CD14-positive monocyte (primary cell): ENCODE measurements around the gene MLLT10. TPM values are rescaled to one million over a fixed set of nuclear protein-coding genes. Genes with fewer than 3 reads are reported as not detected.

Source experiments
- DNase-seq, 3 donors: peaks; one replicate each; pipeline ENCODE4 v3.0.0-alpha.2; 2011 to 2022
- H2AFZ ChIP-seq: 2 replicates; pipeline ENCODE4 v1.6.0; 2012; ENCODE audit warnings: mild to moderate bottlenecking, low read depth, low read length, inconsistent platforms; ENCODE audit not compliant: insufficient read depth, poor library complexity, severe bottlenecking
- H3K27ac ChIP-seq, 2 donors: 1 replicate in 1 of 2; 2 replicates in 1 of 2; pipeline ENCODE4 v1.5.1; 2012 to 2013; ENCODE audit warnings: low read length in 2 of 2, control low read depth in 1 of 2, inconsistent platforms in 1 of 2, low read depth in 1 of 2, mild to moderate bottlenecking in 1 of 2
- H3K27me3 ChIP-seq, 2 donors: one replicate each; pipeline versions ENCODE4 v1.6.0 to v1.6.1; 2011 to 2013; ENCODE audit warnings: low read length in 2 of 2; ENCODE audit not compliant: control insufficient read depth in 2 of 2, insufficient read depth in 2 of 2
- H3K36me3 ChIP-seq, 2 donors: replicated peaks in 1 of 2; 1 replicate in 1 of 2; 2 replicates in 1 of 2; pipeline versions ENCODE4 v1.5.1 to v1.6.1; 2012 to 2013; ENCODE audit warnings: low read length in 2 of 2, control low read depth in 1 of 2, inconsistent platforms in 1 of 2, mild to moderate bottlenecking in 1 of 2; ENCODE audit not compliant: insufficient read depth in 2 of 2, control insufficient read depth in 1 of 2
- H3K4me1 ChIP-seq, 2 donors: 1 replicate in 1 of 2; 2 replicates in 1 of 2; pipeline versions ENCODE4 v1.5.1 to v1.6.1; 2012 to 2013; ENCODE audit warnings: low read length in 2 of 2, control low read depth in 1 of 2, inconsistent platforms in 1 of 2, mild to moderate bottlenecking in 1 of 2, moderate library complexity in 1 of 2; ENCODE audit not compliant: insufficient read depth in 2 of 2, control insufficient read depth in 1 of 2
- H3K4me2 ChIP-seq: replicated peaks from 2 replicates; pipeline ENCODE3; 2012; ENCODE audit warnings: low read length, moderate library complexity, mild to moderate bottlenecking; ENCODE audit not compliant: poor library complexity, severe bottlenecking; ENCODE audit errors: extremely low read depth
- H3K4me3 ChIP-seq, 3 experiments: fragments of 200-600 bp in 1 of 3; sonication (generic) in 1 of 3; replicated peaks in 1 of 3; 1 replicate in 2 of 3; 2 replicates in 1 of 3; pipeline ENCODE4 v1.5.1; 2011 to 2013; ENCODE audit warnings: low read length in 3 of 3, mild to moderate bottlenecking in 3 of 3, control low read depth in 2 of 3, low read depth in 2 of 3, inconsistent platforms in 1 of 3, moderate library complexity in 1 of 3
- H3K79me2 ChIP-seq: 2 replicates; pipeline ENCODE4 v1.6.0; 2012; ENCODE audit warnings: mild to moderate bottlenecking, control low read depth, inconsistent platforms, low read length, moderate library complexity; ENCODE audit not compliant: insufficient read depth
- H3K9ac ChIP-seq: 2 replicates; pipeline ENCODE4 v1.6.0; 2017; ENCODE audit warnings: low read length, mild to moderate bottlenecking; ENCODE audit not compliant: insufficient read depth, poor library complexity, severe bottlenecking
- H3K9me3 ChIP-seq, 2 donors: replicated peaks in 1 of 2; 1 replicate in 1 of 2; 2 replicates in 1 of 2; pipeline versions ENCODE4 v1.5.1 to v1.6.1; 2012 to 2013; ENCODE audit warnings: low read length in 2 of 2, control low read depth in 1 of 2; ENCODE audit not compliant: control insufficient read depth in 1 of 2, insufficient read depth in 1 of 2
- H4K20me1 ChIP-seq: 2 replicates; pipeline ENCODE4 v1.6.0; 2012; ENCODE audit warnings: mild to moderate bottlenecking, low read length, control low read depth, moderate library complexity; ENCODE audit not compliant: insufficient read depth
- H3K27ac Mint-ChIP-seq, 7 donors: one replicate each; pipeline ENCODE4 v1.8.0; 2020; ENCODE audit warnings: mild to moderate bottlenecking in 7 of 7, mixed read lengths in 7 of 7, moderate library complexity in 6 of 7, inconsistent platforms in 2 of 7
- H3K27me3 Mint-ChIP-seq, 3 donors: one replicate each; pipeline ENCODE4 v1.8.0; 2021 to 2022; ENCODE audit warnings: low read depth in 3 of 3, mild to moderate bottlenecking in 3 of 3, mixed read lengths in 3 of 3, moderate library complexity in 3 of 3, inconsistent platforms in 1 of 3
- H3K36me3 Mint-ChIP-seq, 2 donors: one replicate each; pipeline ENCODE4 v1.8.0; 2020; ENCODE audit warnings: mixed read lengths in 2 of 2, inconsistent platforms in 1 of 2, mild to moderate bottlenecking in 1 of 2
- H3K4me1 Mint-ChIP-seq: one replicate; pipeline ENCODE4 v1.8.0; 2020; ENCODE audit warnings: mild to moderate bottlenecking, mixed read lengths
- H3K4me3 Mint-ChIP-seq, 2 donors: one replicate each; pipeline ENCODE4 v1.8.0; 2020; ENCODE audit warnings: mild to moderate bottlenecking in 2 of 2, mixed read lengths in 2 of 2, moderate library complexity in 1 of 2
- H3K9me3 Mint-ChIP-seq, 7 donors: one replicate each; pipeline ENCODE4 v1.8.0; 2020 to 2022; ENCODE audit warnings: mixed read lengths in 7 of 7, mild to moderate bottlenecking in 6 of 7, moderate library complexity in 6 of 7, inconsistent platforms in 2 of 7
- WGBS: methylation state at CpG from one replicate; pipeline ENCODE4 v1.1.5; 2013; ENCODE audit warnings: missing lambda C conversion rate; ENCODE audit not compliant: insufficient coverage; 5-methylcytosine and 5-hydroxymethylcytosine counted together
- intact Hi-C, 2 donors: fragments of 100-400 bp; cut with micrococcal nuclease; formaldehyde crosslinking; loops; one replicate each; pipeline versions ENCODE4 v1.15.0 to v1.15.1; 2023
- polyA plus RNA-seq, 3 donors: library from polyadenylated mRNA; depleted of rRNA in 1 of 3; unstranded in 2 of 3; stranded (reverse) in 1 of 3; fragments of 300-500 nt in 2 of 3; fragments of >200 nt in 1 of 3; fragmentation: Illumina TruSeq in 2 of 3; gene quantifications; 1 replicate in 2 of 3; 2 replicates in 1 of 3; pipeline ENCODE4 v1.2.3, GENCODE V29; 2012 to 2021
- TF ChIP-seq, protein P1 (sequence below): fragments of 200-600 bp; IDR thresholded peaks from one replicate; pipeline ENCODE4 v1.8.0; 2022; ENCODE audit warnings: antibody characterized with exemption, mild to moderate bottlenecking

Gene MLLT10
- polyA plus RNA-seq, 3 donors, result 4.9 to 39.1 (median 7.5) TPM

DNA sequence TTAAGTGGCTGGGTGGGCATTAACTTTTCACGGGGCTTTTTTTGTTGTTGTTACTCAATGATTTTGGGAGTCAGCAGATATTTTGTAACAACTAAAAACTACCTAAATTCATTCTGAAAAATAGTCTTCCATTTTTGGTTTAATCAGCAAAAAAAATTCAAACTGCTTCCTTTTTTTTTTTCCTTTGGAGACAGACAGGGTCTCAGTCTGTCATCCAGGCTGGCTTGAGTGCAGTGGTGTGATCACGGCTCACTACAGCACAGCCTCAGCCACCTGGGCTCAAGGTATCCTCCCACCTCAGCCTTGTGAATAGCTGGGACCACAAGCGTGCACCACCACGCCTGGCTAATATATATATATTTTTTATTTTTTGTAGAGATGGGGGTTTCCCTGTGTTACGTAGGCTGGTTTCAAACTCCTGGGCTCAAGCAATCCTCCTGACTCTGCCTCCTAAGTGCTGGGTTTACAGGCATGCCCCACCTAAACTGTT, 45.0 kb upstream of the MLLT10 start:
- Mint-ChIP-seq H3K4me1 (peaks cover 5% of the 10 kb centered on the region), H3K4me3 (no peak overlapping the region), H3K27me3 (peaks cover 6 to 13% (median 9%) of the 10 kb centered on the region in 3 donors), H3K36me3 (peaks cover 0 to 1% of the 10 kb centered on the region in 2 donors), H3K9me3 (peaks cover 0 to 9% (median 2%) of the 10 kb centered on the region in 7 donors), H3K27ac (peak overlapping the region in 1 of 7 donors; percentile 76)
- peaks cover 3% of the 10 kb centered on the region in 2 donors for H3K4me1 ChIP-seq
- H3K27ac ChIP-seq, result no peak overlapping the region
- no peaks in the 10 kb centered on the region for H4K20me1 ChIP-seq
- no peak for DNase-seq
- TF ChIP-seq, protein P1, sequence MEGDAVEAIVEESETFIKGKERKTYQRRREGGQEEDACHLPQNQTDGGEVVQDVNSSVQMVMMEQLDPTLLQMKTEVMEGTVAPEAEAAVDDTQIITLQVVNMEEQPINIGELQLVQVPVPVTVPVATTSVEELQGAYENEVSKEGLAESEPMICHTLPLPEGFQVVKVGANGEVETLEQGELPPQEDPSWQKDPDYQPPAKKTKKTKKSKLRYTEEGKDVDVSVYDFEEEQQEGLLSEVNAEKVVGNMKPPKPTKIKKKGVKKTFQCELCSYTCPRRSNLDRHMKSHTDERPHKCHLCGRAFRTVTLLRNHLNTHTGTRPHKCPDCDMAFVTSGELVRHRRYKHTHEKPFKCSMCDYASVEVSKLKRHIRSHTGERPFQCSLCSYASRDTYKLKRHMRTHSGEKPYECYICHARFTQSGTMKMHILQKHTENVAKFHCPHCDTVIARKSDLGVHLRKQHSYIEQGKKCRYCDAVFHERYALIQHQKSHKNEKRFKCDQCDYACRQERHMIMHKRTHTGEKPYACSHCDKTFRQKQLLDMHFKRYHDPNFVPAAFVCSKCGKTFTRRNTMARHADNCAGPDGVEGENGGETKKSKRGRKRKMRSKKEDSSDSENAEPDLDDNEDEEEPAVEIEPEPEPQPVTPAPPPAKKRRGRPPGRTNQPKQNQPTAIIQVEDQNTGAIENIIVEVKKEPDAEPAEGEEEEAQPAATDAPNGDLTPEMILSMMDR, result no peak
- no peak overlapping the region for H2AFZ ChIP-seq
- no peaks in the 10 kb centered on the region for H3K9me3 ChIP-seq
- intact Hi-C loops, result no loop called here
- no peaks in the 10 kb centered on the region for H3K36me3 ChIP-seq
- no peak overlapping the region for H3K4me2 ChIP-seq
- WGBS, result no CpG with 5 or more reads among the region's 5 CpGs
- no peak overlapping the region for H3K9ac ChIP-seq
- no peak overlapping the region for H3K4me3 ChIP-seq
- H3K27me3 ChIP-seq, result peaks cover 0 to 5% of the 10 kb centered on the region in 2 donors
- no peaks in the 10 kb centered on the region for H3K79me2 ChIP-seq

DNA sequence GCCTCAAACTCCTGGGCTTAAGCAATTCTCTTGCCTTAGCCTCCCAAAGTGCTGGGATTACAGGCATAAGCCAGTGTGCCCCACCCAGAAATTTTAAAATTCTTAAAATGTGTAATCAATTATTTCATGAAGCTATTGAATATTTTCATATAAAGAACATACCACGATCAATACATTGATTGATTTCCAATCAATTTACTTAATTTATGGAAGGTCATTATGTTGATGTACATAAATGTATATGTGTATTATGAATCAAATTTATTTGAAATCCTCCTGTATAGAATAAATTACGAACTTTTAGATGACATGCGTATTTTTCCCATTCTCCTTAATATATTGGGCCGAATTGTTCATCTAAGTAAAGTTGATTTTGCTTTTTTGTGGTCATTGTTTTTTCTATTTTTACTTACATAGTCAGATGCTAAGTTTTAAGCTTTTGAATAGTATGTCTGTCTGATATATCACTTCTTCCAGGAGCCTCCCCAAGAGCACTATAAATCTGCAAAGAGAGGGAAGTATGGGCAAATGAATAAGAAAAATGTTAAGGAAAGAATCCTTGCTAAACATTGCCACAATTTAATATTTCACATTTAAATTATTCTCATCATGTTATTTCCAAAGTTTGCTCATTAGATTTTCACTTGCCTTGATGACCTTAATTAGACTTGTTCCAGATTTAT, 43.9 kb upstream of the MLLT10 start:
- peaks cover 1% of the 10 kb centered on the region in 2 donors for H3K36me3 Mint-ChIP-seq
- peaks cover 0 to 14% of the 10 kb centered on the region in 2 donors for H3K27me3 ChIP-seq
- H3K9ac ChIP-seq, result no peak overlapping the region
- H3K27ac ChIP-seq, result no peak overlapping the region
- DNase-seq, result no peak
- no peak overlapping the region for H3K4me3 Mint-ChIP-seq
- H4K20me1 ChIP-seq, result no peaks in the 10 kb centered on the region
- intact Hi-C loops, result loop anchor here in 1 of 2 donors (5.0 to 10.0 kb wide), 2 partner anchors 185 to 467 kb away; no protein-coding TSS in a partner anchor
- TF ChIP-seq, protein P1, result no peak
- WGBS, result no CpG with 5 or more reads among the region's 4 CpGs
- no peak overlapping the region for H3K27ac Mint-ChIP-seq
- peaks cover 13 to 24% (median 14%) of the 10 kb centered on the region in 3 donors for H3K27me3 Mint-ChIP-seq
- peaks cover 13 to 15% of the 10 kb centered on the region in 2 donors for H3K4me1 ChIP-seq
- H3K9me3 Mint-ChIP-seq, result peaks cover 0 to 5% (median 1%) of the 10 kb centered on the region in 7 donors
- H3K36me3 ChIP-seq, result no peaks in the 10 kb centered on the region
- H3K4me1 Mint-ChIP-seq, result peaks cover 13% of the 10 kb centered on the region
- no peak overlapping the region for H3K4me3 ChIP-seq
- H2AFZ ChIP-seq, result no peak overlapping the region
- H3K79me2 ChIP-seq, result no peaks in the 10 kb centered on the region
- no peak overlapping the region for H3K4me2 ChIP-seq
- no peaks in the 10 kb centered on the region for H3K9me3 ChIP-seq
